SW480 (cell line): ENCODE results near the gene OR5A1.
A peak's percentile ranks its signal among the peaks of the same experiment; 100 is the strongest.
"Not testable (repeated sequence)": the region's sequence is repeated elsewhere in the genome, so short reads cannot be mapped to it uniquely, and the experiment has no call there.

Experiments used
- DNase-seq: peaks from one replicate; pipeline ENCODE4 v3.0.0-alpha.2; 2016; ENCODE audit warnings: low spot score

The OR5A1 gene

DNA sequence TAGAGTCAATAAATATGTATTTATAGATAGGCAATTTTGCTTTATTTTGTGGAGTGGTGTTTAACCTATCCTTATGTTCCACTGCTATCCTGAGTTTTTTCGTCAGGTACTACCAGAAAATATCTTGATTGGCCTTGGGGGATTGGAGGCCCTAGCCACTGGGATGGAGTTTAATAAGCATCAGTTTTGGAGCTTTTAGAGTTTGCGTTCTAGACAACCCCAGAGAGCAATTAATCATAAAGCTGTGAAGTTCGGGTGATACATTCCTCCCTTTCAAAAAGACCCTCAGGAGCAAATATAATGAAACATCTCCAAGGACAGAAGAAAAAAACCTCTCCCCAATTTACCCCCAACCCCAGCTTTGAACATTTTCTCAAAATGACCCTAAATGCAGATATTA, at the start of gene OR5A1:
Gene OR5A1, plus strand, starts transcription at position 301 of the 400 bp plus-strand sequence. CDS start 6,700 bp downstream, outside the sequence.
- no peak for DNase-seq

DNA sequence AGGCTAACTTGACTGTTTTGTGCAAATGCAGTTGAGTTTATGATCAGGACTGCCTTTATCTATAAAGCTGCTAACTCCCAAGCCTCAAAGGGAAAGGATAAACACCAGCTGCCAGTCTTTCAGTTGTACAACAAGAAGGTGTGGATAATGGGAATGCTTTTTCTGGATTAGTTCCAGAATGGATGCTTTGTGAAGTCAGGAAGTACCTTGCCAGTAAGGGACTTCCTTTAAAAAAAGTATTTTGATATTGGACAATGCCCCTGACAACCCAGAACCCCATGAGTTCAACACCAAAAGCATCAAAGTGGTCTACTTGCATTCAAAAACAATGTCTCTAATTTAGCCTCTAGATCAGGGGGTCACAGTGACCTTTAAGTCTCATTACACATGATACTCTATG, 42.1 kb upstream of the OR5A1 start:
- no peak for DNase-seq

GRCh38 chr11:59400461-59401261, 35.6 kb upstream of the OR5A1 start:
- DNase-seq: no peak

DNA sequence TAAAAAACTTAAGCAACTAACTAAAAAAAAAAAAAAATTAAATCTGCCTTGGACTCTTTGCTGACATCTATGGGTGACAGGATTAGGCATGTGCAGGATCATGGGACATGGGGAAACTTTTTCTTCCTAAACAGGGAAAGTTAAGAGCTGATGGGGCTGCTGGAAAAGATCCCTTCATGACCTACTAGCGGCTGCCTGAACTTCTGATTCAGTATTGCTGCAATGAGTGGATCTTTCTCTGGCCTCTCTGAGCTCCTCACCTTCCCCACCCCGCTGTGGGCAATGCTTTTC, 35.1 kb upstream of the OR5A1 start:
- no peak for DNase-seq

DNA sequence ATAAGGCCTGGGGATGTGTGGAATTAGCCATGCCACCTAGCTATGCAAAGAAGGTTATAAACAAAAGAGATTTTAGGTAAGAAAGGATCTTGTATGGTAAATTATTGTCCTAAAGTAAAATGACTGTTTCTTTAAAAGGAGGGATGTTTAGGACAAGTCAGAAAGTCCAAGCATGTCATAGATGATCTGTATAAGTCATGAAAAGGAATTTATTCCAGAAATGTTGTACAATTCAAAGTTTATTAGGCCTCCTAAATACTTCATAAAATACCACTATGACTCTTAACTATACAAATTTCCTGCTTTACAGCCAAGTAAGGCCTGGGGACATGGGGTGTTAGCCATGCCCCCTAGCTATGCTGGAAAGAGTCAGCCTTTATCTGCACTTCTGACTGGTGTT, 32.7 kb upstream of the OR5A1 start:
- no peak for DNase-seq

DNA sequence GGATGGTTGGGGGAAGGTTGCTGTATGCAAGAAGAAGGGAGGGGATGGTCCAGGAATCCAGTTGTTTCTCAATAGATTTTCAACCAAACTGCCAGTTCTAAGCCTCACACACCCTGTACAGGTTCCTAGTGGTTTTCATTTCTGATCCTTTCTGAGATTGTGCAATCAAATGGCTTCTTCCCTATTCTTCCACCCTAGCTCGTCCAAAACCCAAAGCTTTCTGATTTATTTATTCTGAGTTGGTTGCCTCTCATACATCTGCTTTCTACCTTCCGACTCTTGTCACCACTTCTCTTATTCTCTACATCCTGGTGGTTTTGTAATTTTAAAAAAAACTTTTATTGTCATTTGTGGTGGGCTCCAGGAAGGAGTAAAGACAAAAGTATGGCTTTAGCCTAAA, 22.6 kb upstream of the OR5A1 start:
- DNase-seq: no peak

- no peak for DNase-seq
Measured at GRCh38 chr11:59415111-59415510, 21.2 kb upstream of the OR5A1 start.

- DNase-seq: no peak
Measured at GRCh38 chr11:59416613-59417012, 19.7 kb upstream of the OR5A1 start.

DNA sequence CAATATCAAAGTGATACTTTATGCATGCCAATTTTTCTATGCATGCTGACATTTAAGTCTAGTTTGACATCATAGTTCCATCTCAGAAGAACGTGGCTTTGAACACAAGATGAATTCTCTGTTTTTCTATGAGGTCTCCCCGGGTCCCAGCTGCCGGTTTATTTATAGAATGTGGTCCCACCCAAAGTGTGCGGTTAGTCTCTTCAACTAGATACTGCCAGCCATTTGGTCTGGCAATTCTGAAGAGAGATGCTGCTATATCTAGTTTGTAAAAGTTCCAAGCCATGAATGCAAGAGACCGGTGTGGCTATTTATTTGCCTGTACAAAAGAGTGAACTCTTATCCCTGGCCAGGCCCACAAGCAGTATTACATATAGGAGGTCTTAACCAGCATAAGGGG, 19.2 kb upstream of the OR5A1 start:
- no peak for DNase-seq

DNA sequence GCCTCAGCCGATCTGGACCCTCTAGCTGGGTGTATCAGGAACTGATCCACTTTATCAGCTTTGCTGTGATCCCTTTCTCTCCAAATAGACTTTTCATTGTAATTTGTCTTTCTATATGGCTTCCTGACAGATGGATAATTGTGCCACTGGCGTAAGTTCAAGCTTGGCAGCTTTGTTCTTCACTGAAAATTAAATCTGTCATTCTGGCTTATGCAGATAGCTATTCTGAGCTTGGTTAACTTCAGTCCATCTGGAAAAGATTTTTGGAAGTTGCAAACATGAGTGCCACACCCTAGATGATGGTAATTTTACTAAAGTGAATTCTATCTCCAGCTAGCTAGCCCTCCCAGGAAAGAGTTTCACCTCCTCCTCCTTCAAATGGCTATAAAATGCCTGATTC, 18.1 kb upstream of the OR5A1 start:
- no peak for DNase-seq

DNA sequence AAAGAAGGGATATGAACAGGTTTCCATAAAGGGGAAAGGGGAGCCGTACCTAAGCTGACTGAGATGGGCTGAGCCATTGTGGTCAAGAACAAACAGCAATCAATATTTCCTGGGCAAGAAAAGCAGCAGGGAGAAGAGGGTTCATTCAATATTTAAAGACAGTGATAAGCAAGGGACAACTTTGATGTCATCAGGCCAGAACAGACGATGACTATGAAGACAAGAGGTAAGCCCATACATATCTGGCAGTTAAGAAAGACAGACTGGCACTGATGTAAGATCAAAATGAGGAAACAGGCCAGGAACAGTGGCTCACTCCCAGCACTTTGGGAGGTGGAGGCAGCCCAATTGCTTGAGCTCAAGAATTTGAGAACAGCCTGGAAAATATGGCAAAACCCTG, 12.4 kb upstream of the OR5A1 start:
- DNase-seq: no peak

DNA sequence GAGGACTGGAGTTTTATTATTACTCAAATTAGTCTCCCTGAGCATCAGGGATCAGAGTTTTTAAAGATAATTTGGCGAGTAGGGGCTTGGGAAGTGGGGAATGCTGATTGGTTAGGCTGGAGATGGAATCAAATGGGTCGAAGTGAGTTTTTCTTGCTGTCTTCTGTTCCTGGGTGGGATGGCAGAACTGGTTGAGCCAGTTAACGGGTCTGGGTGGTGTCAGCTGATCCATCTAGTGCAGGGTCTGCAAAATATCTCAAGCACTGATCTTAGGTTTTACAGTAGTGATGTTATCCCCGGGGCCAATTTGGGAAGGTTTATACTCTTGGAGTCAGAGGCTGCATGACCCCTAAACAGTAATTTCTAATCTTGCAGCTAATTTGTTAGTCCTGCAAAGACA, 11.1 kb upstream of the OR5A1 start:
- DNase-seq: no peak

GRCh38 chr11:59426361-59427067, 9.8 kb upstream of the OR5A1 start, which contains the start of gene OR5A2:
OR5A2 (minus strand) TSS chr11:59426413; CDS start chr11:59422953, 3,460 bp downstream.
- DNase-seq: no peak

- DNase-seq: no peak
Measured at GRCh38 chr11:59427068-59427382, 9.2 kb upstream of the OR5A1 start.

GRCh38 chr11:59429924-59430516, 6.2 kb upstream of the OR5A1 start:
- peak; percentile 46 for DNase-seq

GRCh38 chr11:59437770-59438169, 1.5 kb downstream of the OR5A1 start:
- no peak for DNase-seq

GRCh38 chr11:59445624-59446023, 9.4 kb downstream of the OR5A1 start:
- DNase-seq: not testable (repeated sequence)

DNA sequence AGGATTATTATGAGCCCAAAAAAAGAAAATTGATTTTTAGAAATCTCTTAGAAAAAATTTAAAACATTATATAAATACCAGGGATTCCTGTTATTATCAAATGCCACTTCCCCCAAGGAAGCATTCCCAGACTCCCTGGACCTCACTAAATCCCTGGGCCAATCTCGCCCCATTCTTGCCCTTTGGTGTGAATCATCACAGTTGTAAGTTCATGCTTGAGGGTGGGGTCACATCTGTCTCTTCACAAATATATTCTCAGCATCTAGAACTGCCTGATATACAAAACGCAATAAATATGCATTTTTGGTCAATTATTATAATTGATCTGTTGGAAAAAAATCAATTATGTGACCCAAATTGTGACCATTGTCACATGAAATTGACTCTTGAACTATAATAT, 12.2 kb downstream of the OR5A1 start:
- DNase-seq: no peak

GRCh38 chr11:59456661-59457060, 20.4 kb downstream of the OR5A1 start, which contains the start of gene OR4D6:
OR4D6 (plus strand) TSS chr11:59456961; CDS start chr11:59456961, 0 bp downstream.
- DNase-seq: no peak

DNA sequence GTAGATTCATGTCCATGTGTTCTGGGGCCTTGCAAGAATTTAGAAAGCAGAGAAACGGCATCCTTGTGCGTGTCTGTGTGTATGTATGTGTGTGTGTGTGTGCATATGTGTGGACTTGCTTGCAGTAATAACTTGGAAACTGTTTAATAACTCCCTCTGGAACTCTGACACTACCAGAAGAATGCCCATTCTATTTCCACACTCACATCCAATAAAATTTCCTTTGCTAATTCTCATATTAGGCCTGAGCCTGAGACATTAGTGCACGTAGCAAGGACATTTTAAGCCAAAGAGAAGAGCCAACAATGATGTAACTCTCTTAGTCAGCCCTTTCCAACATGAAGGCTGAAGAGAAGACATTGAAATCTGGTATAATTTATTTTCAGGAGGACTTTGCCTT, 23.6 kb downstream of the OR5A1 start:
- DNase-seq: no peak

- DNase-seq: no peak
Measured at GRCh38 chr11:59463190-59463641, 26.9 kb downstream of the OR5A1 start.

GRCh38 chr11:59473015-59473414, 36.7 kb downstream of the OR5A1 start, which contains the start of gene OR4D10:
OR4D10 (plus strand) TSS chr11:59473315; CDS start chr11:59477430, 4,115 bp downstream.
- DNase-seq: no peak

- no peak for DNase-seq
Measured at GRCh38 chr11:59475176-59475575, 38.9 kb downstream of the OR5A1 start.
